Activated CD8-positive, alpha-beta memory T cell treated with anti-CD3 and anti-CD28 coated beads for 24 hours (primary cell): ENCODE data around the gene PLCB1.

Source experiments
- DNase-seq: peaks from one replicate; pipeline ENCODE4 v3.0.0-alpha.2; 2020

PLCB1 gene

DNA sequence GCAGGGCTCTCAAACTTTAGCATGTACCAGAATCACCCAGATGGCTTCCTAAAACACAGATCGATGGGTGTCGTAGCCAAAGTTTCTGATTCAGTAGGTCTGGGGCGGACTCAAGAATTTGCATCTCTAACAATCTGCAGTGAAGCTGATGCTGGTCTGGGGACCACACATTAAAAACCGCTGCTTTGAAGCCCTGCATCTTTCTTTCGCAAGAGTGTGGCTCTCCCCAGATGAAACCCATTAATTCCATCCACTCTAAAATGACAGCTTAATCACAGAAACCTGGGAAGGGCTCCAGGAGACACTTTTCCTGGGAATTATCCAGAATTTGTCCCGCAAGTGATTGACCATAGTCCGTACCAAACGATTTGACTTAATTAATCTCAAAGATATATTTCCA, 617.0 kb downstream of the PLCB1 start:
- DNase-seq: no peak

DNA sequence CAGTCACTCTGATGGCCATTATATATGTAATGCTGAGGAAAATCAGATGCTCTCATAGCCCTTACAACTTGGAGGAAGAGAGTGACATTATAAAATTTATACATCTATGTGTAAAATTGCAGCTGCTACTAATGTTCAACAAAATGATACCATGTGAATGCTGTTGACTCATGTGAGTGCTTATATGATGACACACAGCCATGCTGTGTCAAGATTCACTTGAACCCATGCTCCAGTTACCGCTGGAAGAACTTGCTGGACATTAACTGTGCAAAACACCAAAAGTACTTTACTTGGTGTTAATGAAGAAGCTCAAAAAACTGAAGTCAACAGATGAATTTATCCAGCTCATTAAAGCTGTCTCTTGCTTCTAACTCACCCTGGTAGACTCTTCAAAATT, 617.9 kb downstream of the PLCB1 start:
- DNase-seq: no peak

DNA sequence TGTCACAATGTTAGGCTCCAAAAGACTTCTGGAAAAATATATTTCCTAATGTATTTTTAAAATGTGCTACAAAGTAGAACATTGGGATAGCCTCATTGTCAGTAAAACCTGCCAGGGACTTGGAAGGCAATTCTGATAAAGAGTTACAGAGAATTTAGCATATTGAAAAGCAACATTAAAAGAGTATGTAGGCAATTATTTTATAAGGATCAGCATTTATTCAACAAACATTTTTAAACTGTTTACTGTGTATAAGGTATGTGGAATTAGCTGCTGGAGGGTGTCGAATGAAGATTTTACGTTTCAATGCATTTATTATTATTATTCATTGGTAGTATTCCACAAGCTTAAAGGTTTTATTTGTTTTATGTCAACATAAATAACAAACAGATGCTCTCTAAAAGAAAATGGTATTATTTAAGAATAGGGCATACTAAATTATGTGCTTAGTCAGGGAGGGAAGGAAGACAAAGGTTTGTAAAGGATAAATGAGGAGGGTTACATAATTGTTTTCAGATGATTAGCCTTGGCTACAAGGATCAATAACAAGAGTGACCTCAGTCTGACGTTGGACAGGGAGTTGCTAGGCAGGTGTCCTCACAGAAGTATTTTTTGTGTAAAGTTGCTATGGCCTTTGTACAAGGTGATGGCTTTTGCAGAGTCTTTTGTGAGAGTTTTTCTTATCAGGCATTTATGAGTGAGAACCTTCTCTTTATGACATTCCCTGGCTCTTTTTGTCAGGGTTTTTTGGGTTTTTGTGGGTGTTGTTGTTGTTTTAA, 623.5 kb downstream of the PLCB1 start:
- no peak for DNase-seq

DNA sequence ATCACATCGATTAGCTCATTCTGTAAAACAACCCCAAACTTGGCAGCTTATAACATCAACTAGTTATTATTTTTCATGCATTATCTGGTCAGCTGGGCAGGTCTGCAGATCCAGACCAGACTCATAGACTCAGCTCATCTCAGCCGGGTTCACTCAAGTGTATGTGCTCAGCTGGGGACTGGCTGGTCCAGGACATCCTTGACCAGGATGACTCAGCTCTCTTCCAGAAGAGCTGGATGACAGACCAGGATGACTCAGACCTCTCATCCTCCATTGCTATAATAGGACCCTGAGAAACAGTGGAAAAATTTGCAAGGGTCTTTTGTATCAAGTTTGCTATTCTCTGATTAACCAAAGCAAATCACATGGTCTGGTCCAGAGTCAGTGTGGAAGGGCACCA, 624.3 kb downstream of the PLCB1 start:
- DNase-seq: no peak

DNA sequence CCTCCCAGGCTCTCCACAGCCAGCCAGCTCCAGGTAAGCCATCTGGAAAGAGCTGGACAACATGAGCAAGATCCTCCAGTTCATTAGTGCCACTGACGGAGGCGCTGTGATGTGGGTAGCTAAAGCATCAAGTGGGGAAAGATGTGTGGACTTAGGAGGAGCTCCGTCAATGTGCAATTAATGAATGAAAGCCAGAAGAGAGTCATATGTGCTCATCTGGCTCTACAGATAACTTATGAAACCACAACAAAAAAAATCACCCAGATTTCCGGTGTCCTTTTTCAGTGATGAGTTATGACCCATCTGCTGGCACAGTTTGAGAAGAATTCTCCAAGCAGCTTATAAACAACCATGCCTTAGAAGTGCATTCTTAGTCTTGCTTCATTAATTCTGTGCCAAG, 625.1 kb downstream of the PLCB1 start:
- no peak for DNase-seq

DNA sequence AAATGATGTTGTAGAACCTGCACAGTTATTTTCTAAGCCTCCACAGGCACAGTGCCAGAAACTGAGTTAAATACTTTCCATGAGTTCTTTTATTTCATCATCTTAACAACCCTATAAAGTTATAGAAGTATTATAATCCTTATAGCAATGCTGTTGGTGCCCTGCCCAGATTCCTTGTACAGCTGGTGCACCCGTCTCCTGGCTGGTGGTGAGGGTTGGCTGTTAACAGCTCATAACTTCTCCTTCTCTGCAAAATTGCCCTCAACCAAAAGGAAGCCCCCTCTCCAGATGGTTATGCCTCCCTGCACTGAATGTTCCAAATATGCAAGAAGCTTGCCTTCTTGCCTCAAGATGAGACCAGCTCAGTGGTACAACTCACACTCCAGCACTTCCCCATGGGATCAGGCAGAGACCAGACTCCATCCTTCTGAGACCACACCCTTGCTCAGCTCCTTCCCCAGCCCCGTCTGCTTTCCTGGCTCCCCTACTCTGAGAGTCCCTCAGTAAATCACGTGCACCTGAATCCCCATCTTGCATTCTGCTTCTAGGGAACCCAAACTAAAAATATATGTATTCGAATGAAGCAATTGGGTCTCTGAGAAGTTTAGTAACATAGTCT, 632.4 kb downstream of the PLCB1 start:
- DNase-seq: no peak

DNA sequence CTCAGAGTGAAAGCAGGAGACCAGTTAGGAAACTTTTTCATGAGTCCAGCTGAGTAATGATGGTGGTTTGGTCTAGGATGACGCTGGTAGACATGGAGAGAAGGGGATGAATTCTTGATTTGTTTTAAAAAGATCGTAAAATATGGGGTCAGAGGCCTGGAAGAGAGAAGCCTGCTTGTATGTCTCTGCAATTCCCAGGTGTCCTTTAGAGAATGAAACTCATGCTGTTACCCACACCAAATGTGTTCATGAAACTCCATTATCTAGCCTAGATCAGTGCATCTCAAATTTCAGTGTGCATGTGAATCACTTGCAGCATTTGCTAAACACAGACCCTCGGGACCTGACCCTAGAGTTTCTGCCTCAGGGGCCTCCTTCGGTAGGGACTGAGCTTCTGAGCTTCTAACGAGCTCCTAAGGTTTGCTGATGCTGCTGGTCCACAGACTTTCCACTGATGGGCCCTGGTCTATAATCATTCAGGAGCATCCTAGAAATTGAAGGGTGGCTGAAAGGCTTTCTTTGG, 634.9 kb downstream of the PLCB1 start:
- no peak for DNase-seq

DNA sequence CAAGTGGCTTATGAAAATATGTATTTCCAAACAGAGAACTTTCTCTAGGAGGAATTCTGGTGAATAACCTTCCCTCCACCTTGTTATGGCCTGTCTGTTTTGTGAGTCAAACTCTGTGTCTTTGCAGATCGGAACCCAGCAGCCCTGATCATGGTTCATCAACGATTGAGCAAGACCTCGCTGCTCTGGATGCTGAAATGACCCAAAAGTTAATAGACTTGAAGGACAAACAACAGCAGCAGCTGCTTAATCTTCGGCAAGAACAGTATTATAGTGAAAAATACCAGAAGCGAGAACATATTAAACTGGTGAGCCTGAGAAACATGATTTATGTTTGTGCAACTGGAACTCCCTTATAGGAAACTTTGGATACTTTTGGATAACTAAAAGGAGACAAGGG, 642.3 kb downstream of the PLCB1 start:
- DNase-seq: no peak

DNA sequence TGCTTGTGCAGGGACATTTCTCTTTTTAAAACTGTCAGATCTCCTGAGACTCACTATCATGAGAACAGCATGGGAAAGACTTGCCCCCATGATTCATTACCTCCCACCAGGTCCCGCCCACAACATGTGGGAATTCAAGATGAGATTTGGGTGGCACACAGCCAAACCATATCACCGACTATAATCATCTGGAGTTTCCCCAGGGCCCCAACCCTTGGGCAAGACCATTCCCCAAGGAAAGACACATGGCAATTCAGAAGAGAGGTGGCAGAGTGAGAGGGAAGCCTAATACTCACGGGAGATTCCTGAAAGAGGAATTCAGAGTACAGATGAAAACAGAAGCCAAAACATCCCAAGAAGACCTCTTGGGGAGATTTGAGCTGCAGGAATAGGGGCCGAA, 645.8 kb downstream of the PLCB1 start:
- DNase-seq: no peak

DNA sequence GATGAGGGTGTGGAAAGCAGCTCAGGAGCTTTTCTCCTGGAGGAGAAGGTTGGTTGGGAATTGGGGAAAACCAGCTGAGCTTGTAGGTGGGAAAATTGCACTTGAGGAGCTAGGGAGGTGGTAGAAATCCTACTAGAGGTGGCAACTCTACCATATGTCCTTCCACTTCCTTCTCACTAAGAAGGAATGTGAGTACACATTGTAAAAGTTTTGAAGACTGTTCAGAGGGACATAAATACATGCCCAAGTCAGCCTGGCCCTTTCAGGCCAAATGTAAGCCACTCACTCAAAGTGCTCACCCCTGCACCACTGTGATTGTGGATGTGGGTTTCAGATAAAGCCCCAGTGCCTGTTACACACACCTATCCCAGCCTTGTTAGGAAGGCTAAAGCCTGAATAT, 646.3 kb downstream of the PLCB1 start:
- DNase-seq: no peak

DNA sequence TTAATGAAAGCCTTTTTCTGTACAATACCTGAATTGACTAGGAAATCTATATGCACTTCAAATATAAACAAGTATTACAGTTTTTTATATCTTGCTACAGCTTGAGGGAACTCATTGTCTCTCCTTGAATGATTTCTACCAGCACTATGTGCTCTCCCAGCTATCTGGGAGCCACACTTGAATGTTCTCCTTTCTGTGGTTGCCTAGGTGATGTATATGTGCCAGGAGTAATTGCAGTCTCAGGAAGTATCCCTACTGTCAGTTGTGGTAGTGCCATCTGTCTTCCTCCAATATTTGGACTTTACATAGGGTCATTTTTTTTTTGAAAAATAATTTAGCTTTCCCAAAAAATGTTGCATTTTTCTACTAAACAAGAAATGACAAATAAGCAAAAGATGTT, 648.8 kb downstream of the PLCB1 start:
- no peak for DNase-seq

DNA sequence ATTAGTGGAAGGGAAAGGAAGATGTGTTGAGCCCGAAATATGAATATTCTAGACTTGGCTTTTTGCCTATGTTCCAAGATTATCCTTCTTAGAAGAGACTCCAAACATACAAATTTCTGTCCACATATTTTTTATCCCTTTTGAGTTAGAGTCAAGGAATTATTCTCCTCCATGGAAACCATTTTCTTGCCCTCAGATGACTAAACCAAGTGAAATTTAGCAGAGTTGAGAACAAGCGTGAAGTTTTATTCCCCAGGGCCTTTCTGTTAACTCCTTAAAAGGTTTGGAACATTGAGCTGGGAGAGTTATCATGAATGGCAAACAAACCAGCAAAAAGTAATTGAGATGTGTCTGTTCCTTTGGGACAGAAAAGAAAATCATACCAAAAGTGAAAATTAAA, 650.7 kb downstream of the PLCB1 start:
- no peak for DNase-seq

DNA sequence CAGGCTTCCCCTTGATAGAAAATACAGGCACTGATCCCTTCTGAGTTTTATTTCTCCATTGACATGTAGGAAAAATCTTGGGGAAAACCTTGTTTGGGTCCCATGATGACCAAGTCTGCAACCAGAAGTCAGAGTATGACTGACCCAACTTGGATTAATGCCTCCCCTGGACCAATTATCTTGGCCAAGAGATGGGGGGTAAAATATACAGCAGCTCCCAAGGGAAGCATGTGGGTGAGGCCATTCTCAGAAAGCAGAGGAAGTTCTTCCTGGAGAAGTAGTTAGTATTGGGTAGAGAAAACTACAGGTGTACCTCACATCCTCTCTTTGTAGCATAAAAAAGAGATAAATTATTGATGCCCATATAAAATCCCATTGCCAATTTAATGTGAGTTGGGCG, 651.7 kb downstream of the PLCB1 start:
- no peak for DNase-seq

DNA sequence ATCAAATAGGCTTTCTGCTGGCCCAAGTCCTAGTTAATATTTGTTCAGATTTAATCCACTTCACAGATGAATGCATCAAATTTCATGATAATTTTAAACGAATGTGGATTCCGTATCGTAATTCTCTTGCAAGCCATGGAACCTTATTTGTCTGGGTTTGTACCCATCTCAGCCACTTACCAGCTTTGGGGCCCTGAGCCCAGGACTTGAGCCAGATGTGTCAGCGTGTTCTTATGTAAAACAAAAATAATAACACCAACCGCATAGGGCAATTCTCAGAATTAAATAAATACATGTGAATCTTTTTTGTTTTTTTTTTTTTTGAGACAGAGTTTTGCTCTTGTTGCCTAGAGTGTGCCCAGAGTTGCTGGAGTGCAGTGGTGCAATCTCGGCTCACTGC, 654.3 kb downstream of the PLCB1 start:
- no peak for DNase-seq

DNA sequence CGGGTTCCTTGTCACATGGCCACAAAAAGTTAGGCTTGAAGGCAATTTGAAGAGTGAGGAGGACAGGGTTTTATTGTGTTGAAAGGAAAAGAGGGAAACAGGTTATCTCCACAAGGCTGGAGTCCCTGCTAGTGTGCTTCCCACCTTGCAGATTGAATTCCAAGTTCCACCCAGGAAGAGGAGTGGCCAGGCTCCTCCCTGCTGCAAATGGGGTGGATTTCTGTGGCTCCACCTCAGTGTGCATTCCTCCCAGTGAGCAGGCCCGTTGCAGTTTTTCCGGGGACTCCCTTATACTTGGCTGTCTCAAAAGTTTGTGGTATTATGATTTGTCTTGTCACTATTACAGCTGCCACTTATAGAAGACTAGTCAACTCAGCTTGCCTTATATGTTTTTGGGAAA, 655.0 kb downstream of the PLCB1 start:
- DNase-seq: no peak

DNA sequence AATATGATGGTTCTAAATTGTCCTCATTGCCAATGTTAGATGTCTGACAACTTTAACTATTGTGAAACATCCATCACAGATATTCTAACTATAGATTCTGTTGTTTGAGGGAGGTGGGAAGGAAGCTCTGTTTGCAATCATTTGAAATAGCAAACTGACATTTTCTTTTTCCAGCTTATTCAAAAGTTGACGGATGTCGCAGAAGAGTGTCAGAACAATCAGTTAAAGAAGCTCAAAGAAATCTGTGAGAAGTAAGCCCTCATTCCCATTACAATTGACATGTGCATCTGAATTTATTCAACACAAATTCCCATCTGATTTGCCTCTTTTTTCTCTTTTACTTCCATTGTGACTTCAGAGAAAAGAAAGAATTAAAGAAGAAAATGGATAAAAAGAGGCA, 656.2 kb downstream of the PLCB1 start:
- DNase-seq: no peak

DNA sequence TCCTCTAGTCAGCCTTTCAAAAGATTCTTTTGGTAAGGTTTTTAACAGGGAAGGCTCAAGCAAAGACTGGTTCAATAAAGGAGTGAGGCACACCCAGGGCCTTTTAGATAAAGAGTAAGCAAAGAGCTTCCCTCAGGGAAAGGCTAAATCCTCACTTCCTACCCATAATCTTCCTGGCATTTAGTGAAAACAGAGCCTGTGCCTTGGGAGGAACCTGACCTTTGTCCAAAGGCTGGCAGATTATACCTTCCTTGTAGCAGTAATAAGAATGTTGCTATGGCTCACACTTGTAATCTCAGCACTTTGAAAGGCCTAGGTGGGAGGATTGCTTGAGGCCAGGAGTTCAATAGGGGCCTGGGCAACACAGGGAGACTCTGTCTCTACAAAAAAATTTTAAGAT, 656.8 kb downstream of the PLCB1 start:
- DNase-seq: no peak

DNA sequence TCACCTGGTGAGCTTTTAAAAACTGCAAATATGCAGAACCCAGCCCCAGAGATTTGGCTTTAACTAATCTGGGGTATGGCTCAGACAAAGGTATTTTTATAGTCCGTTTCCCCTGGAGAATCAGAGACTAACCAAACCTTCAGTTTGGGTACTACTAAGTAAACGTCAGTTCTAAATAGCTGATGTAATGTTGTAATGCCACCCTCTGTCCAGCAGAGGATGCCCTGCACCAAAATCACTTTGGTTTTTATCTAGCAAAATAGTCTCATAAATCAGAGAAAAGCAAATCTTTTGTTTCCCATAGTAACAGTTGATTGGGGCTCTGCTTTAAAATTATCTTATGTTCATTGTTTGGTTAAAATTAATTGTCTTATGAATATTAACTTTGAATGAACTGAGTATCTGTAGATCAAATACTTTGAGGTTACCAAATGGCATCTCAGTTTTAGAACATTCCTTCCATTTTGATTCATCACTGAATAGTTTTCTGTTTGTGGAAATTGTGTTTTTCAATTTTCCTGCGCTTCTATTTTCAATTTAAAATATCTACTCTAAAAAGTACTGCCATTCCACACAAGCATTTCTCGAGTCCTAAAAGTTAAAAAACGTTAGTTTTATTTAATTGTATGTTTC, 658.5 kb downstream of the PLCB1 start:
- DNase-seq: no peak

DNA sequence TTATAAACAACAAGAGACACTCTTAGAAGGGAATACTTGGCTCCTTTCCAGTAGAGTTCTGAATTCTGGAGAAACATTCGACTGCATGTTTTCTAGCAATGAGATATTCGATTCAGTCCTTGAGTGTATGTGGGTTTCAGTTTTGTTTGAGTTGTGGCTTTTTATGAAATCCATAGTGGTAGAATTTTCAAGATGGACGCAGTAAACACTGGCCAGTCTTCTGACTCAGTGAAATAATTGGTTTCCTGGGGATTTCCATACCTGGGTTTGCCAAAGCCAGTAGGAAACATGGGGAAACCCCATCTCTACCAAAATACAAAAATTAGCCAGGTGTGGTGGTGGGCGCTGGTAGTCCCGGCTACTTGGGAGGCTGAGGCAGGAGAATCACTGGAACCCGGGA, 663.3 kb downstream of the PLCB1 start:
- DNase-seq: no peak

DNA sequence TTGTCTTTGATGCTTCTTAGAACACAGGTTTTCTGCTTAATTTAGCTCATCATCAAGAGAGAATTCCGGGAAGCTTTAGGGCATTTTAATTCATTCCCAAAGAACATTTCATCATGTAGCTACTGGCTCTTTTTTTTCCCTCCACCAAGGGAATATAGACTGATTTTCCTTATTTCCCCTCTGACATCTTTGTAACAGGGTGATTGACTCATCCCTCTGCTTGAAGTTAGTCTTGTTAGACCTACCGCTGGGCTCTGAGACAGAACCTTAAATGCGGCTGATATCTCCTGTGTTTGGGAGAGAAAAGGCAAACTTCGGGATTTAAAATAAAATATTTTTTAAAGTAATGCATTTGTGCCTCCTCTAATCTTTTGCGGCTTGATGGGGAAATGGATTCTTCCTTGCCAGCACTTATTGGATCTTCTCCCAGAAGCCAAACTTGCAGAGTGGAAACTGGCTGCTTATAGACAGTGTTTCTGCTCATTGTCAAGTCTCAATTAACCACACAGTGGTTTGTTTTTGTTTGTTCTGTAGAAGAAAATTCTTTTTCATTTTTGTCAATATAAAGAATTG, 664.1 kb downstream of the PLCB1 start:
- DNase-seq: no peak

DNA sequence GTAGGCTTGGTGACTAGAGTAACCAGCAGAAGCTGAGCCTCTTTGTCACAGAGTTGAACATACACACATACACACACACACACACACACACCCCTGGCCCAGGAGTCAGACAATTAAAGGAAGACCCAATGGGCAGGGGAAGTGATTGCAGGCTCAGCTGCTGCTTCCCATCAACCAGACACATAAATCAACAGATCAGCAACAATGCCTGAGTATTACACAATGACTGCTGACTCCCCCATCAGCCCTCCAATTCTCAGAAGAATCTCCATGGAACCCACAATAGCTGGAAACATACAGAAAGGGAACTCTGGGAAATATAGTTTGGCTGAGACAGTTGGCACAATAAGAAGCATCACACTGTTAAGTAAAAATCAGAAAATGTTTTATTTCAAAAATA, 666.4 kb downstream of the PLCB1 start:
- DNase-seq: no peak

DNA sequence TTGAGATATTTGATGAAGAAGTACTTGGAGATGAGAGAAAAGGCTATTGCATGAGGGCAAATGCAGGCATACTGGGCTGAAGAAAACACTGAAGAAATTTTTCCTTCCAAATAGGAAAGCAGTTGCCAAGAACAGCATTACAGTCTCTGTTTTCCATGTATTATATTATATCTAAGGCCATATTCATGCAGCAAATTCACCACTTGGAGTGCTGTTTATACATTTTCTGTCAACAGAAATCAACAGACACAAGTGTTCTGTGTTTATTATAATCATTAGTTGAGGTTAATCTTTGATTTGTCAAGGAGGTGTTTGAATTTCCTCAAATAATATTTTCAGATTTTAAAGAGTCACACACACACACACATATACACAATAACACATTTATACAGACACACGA, 668.0 kb downstream of the PLCB1 start:
- DNase-seq: no peak

DNA sequence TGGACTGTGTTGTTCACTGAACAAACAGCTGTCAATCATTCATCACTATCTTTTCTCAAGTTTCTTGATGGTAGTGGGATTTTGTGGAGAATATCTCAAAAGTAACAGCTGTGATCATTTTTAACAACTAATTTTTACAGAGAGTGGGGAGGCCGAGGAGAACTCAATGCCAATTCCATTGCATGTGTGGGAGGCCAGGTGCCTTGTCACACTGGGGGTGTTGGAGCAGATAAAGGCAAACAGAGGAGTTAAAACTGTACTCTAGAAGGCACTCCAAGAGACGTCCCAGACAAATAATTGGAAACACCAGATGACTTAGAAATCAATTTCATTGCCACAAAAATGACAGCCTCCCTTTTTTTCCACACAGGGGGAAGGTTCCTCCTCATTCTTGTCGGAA, 669.6 kb downstream of the PLCB1 start:
- no peak for DNase-seq

DNA sequence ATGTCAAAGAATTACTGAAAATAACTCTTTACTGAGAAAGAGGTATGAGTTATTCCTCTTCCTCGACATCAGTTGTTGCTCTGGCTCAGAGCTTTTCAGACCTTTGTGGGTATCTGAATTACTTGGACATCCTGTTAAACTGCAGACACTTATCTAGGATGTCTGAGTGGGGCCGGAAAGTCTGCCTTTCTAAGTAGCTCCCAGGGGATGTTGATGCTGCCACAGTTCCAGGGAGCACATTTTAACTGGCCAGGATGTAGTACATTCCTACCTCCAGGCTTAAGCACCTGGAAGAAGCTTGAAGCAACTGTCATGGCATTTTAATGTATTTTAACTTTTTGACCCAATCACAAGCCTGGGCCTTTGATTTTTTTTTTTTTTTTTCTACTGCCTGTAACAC, 671.0 kb downstream of the PLCB1 start:
- DNase-seq: no peak
